ENCODE data around the gene PPIL1. TPM values are rescaled to one million over a fixed set of nuclear protein-coding genes. Genes with fewer than 3 reads are reported as not detected.
"Not testable (repeated sequence)": the region's sequence is repeated elsewhere in the genome, so short reads cannot be mapped to it uniquely, and the experiment has no call there.

The PPIL1 gene
- total RNA-seq, 4 donors from 2014 or later: 17.5 to 31.6 (median 20.9) TPM

GRCh38 chr6:36906539-36907325 lies 32.1 kb upstream of the PPIL1 start:
- DNase-seq (ENCODE audit: low spot score): no peak
- no peak for TF ChIP-seq CTCF (IDR thresholded peaks at IDR 0.05)
- no peak for ATAC-seq (ENCODE audit: low FRiP score)

GRCh38 chr6:36904851-36905393 lies 30.3 kb upstream of the PPIL1 start:
- no peak for TF ChIP-seq CTCF (IDR thresholded peaks at IDR 0.05)
- DNase-seq (ENCODE audit: low spot score) (no peak), ATAC-seq (ENCODE audit: low FRiP score) (no peak)

- DNase-seq (ENCODE audit: low spot score) (no peak), ATAC-seq (ENCODE audit: low FRiP score) (no peak)
- no peak for TF ChIP-seq CTCF (IDR thresholded peaks at IDR 0.05)
Observed at GRCh38 chr6:36904114-36904513, 29.5 kb upstream of the PPIL1 start.

GRCh38 chr6:36897609-36898008 lies 23.0 kb upstream of the PPIL1 start:
- ATAC-seq (ENCODE audit: low FRiP score) (no peak), DNase-seq (ENCODE audit: low spot score) (no peak)
- no peak for TF ChIP-seq CTCF (IDR thresholded peaks at IDR 0.05)

- ATAC-seq (ENCODE audit: low FRiP score) (no peak), DNase-seq (ENCODE audit: low spot score) (no peak)
- TF ChIP-seq CTCF (IDR thresholded peaks at IDR 0.05): no peak
Observed at GRCh38 chr6:36893976-36894932, 19.7 kb upstream of the PPIL1 start.

GRCh38 chr6:36891153-36891552 lies 16.6 kb upstream of the PPIL1 start:
- DNase-seq (ENCODE audit: low spot score): not testable (repeated sequence)

GRCh38 chr6:36890112-36890663 lies 15.6 kb upstream of the PPIL1 start:
- TF ChIP-seq CTCF (IDR thresholded peaks at IDR 0.05): no peak
- ATAC-seq (ENCODE audit: low FRiP score): no peak
- DNase-seq (ENCODE audit: low spot score): no peak

More at GRCh38 chr6:36891153-36891552, 16.6 kb upstream of the PPIL1 start:
- not testable (repeated sequence) for ATAC-seq (ENCODE audit: low FRiP score)

All from omental fat pad (tissue), 4 donors.